ENCODE measurements around the gene FAM227B.
"Not testable (repeated sequence)": the region's sequence is repeated elsewhere in the genome, so short reads cannot be mapped to it uniquely, and the experiment has no call there.

Gene FAM227B

DNA sequence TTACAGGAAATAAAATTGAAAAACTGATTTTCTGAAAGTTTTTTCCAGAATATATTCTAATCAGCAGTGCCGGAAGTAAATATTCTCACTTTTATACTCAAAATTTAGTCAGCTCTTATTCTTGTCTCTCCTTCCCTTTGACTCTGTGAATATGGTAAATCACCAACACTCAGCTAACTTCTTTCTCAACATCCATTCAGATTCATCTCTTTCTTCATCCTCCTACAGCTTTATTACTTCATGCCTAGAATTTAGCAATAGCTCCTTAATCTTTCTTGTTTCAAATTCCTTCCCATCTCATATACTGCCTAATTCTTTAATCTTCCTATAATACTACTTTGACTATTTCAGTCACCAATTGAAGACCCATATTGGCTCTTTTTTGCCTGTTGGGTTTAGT is 129.7 kb downstream of the FAM227B start:
- DNase-seq: no peak

DNA sequence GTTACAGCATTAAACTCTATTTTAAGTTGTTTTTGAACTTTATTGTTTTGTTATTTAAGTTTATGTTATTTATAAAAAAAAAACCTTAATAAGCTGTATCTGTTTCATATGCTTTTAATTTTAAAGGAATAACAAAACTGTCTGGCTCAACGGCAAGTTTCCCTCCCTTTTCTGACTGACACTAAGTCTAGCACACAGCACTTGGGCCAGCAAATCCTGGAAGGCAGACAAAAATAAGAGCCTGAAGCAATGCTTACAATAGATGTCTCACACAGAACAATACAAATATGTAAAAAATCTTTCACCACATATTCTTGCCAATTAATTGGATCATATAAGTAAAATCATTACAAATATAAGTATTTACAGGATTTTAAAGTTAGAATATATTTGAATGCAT is 135.2 kb downstream of the FAM227B start:
- DNase-seq: not testable (repeated sequence)

DNA sequence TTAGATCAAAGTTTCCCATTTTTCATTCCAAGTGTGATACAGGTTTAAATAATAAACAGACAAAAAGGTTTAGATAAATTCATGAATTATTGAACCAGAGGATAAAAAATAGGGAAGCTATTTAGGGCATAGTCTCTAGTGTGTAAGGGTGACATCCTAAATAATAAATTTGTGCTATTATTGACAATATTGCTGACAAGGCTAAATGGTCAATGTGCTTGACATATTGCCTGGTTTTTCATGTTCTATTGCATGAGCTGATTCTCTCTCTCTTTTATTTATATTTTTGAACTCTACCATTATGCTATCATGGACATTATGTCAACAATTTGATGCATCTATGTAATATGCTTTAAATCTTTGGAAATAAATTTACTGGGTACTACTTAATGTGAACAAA is 141.6 kb downstream of the FAM227B start:
- not testable (repeated sequence) for DNase-seq

DNA sequence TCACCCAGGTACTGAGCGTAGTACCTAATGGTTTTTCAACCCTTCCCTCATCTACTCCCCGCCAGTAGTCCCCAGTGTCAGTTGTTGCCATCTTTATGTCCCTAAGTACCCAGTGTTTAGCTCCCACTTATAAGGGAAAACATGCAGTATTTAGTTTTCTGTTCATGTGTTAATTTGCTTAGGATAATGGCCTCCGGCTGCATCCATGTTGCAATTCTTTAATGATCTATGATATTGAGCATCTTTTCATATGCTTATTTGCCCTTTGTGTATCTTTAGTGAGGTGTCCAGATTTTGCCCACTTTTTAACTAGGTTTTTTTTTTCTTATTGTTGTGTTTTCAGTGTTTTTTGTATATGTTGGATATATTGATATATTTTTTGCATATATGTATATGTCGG is 142.6 kb downstream of the FAM227B start:
- not testable (repeated sequence) for DNase-seq

DNA sequence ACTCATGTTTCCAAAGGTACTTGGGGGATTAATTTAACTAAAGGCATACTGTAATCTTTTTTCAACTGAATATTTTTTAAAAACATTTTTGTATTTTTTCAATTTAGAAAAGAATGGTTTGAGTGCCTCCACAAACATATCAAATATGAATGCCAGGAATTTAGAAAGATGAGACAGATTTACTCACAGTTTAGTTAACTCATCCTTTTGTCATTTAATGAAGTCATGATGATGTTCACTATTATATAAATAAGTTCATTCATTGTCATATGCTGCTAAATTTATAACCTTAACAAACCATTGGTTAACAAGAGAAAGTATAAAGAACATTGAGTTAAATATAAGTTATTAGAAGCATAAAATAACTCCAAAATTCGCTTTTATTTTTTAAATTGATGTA is 147.6 kb downstream of the FAM227B start:
- no peak for DNase-seq

DNA sequence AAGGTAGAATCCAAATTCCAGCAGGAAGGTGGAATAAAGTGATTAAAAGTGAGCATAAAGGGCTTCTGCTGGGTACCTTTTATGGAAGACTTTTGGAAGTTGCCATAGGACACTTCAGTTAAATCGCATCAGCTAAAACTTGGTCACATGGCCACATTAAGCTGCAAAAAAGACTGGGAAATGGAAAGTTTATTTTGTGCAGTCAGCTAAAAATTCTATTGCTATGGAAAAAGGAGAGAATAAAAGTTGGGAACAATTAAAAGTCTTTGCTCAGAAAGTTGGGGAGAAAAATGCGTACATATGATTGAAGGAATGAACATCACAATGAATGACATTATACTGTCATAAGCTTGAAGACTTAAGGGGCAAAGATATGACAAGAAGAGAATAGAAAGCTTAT is 148.3 kb downstream of the FAM227B start:
- DNase-seq: no peak

DNA sequence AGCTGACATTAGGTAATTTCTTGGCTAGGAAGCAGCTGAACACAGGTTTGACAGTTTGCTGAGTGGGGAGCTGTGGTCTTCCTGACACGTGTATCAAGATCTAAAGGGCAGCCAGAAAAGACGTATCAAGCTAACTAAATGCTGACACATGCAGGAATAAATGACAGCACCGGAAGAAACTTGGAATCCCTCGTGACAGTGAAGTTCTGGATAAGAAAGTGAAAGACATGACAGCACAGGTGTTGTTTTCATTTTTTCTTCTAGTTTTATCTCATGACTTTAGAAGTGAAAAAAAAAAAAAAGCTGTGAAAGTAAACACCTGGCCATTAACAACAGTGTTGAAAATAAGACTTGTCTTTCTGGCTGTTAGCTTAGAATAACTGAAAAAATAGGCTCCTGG is 148.9 kb downstream of the FAM227B start:
- DNase-seq: no peak

DNA sequence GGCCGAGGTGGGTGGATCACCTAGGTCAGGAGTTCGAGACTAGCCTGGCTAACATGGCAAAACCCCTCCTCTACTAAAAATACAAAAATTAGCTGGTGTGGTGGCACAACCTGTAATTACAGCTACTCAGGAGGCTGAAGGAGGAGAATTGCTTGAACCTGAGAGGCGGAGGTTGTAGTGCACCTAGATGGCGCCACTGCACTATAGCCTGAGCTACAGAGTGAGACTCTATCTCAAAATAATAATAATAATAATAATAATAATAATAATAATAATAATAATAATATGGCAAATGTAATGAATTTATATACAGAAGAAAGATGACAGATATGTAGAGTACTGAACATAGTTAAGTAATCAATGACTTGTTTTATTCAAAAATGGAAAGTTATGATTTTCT is 149.4 kb downstream of the FAM227B start:
- DNase-seq: peak; percentile 23 to 32

DNA sequence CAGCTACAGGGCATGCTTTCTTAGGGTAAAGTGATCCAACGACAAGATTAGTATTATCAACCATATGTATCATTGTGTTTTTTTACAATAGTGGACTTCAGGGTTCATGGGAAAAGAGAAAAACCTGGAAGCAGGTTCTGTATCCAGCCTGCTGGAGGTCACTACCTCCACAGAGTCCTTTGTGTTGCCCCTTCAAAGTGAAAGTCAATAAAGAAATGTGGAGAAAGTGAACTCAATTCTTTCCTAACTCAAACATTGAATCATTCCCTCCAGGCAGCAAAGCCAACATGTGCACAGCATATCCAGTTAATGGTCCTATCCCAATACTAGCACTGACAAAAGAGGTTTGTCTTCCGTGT is 152.2 kb downstream of the FAM227B start:
- DNase-seq: no peak

DNA sequence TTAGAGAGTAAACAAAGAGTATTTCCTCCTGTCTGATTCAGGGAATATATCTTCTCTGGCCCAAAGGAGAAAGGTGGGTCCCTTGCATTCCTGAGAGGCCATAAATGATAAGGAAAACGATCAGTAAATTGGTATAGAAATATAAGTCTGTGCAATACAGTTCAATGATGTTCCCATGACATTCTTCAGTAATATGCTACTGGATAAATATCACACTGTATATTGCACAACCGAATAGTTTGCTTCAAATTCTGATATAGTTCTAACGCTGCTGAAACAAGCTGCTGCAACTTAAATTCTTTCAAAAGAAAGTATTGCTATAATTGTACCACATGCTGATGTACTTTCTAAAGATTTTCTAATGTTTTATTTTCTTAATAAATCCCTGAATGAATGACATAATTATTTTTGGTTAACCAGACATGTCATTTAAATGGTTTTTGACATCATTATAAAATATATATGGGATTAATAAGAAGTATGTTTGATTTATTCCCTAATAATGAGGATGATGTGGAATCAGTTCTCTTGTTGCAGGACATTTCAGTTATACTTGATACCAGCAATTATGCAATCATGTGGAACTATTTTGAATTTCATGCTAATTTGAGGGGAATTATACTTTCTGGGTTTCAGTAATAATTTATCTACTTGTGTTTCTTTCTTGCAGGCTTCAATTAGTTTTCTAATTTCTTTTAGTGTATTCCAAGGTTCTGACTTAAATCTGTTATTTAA is 152.7 kb downstream of the FAM227B start:
- no peak for DNase-seq

DNA sequence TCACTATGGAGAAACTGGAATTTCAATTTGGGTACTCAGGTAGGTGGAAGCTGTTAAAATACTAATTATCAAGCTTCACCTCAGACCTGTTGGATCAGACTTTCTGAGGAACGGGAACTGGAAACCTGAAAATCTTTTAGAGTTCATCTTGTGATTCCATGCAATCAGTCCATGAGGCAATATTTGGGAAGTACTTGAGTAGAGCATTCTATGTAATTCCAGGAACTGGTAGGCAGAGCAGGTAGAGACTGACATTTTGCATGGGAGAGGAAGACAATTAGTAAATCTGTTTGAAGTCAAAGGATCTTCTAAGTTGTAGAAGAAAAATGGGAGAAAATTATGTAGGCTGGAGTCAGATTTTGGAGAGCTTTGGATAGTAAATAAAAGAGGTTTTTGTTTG is 154.5 kb downstream of the FAM227B start:
- no peak for DNase-seq

DNA sequence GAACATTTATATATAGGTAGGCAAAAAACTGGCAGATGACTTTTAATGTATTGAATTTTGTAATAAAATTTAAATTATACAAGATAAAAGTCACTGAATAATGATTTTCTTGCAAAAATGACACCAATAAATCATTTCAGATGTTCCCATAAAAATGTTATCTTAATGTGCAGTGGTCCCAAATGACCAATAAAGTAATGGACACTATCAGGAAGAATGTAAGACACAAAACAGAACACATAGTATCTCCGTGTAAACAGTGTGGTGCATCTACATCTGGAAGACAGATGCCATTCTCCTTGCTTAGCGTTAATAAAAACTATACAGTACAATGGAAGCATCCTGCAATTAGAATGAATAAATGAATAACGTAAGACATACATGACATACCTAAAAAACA is 156.1 kb downstream of the FAM227B start:
- DNase-seq: no peak

DNA sequence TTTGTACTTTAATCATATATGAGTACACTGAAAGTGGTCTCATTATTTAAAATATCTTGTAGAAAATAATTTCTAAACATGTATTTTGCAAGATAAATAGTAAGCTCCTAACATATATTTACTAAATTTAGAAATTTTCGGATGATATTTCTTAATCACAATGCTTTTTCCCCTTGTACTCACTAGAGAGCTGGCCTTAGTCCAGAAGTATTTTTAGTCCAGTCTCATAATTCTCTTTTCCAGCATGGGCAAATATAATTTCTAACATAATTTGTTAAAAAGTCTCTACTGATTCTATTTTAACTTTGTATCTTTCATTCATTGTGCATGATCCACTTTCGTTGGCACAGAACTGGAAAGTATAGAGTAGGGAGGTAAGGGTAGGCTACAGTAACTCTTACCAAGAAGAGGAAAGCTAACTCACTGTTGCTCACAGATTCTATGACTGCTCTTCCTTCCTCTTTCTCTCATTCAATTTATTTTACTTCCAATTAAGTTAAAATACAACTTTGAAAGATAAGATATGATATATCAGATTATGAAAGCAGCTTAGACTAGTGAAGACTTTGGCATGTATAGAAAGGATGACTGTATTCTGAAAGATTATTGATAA is 158.3 kb downstream of the FAM227B start:
- DNase-seq: no peak

DNA sequence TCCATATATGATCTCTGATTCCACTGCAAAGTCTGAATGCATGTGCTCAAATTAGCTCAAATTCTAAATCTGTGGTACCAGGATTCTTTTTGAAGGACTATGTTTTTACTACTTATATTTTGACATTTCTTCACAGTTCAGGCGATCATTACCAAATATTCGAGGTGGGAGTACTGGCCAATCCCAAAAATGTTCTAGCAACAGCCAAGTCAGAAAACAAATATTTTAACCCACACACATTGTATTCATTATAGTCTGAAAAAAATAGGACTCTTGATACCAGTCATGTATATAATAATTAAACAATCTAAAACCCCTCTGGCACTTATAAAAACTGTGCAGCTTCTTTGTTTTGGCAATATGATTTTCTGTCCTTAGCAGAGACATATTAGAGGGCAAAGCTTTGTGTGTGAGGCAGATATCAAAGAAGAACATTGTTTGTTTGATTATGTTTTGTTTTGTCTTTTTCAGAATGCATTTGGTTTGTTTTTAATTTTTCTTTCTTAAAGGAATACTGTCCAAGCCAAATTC is 160.1 kb downstream of the FAM227B start:
- no peak for DNase-seq

DNA sequence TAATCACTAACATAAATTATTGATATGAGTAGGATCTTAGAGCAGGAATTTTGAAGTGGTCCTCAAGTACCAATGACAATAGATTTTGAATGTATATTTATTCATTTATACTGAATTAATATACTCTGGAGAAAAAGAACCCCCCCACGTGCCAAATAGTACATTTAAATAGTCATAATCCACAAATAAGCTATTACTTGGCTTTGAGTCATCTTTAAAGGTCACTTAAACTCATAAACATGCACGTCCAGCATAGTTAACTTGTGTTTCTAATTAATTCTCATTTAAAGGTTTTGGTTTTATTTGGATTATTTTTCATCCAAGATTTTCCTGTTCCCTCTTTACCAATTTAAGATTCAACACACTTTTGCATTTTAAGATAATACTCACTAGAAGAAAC is 162.5 kb downstream of the FAM227B start:
- DNase-seq: no peak

DNA sequence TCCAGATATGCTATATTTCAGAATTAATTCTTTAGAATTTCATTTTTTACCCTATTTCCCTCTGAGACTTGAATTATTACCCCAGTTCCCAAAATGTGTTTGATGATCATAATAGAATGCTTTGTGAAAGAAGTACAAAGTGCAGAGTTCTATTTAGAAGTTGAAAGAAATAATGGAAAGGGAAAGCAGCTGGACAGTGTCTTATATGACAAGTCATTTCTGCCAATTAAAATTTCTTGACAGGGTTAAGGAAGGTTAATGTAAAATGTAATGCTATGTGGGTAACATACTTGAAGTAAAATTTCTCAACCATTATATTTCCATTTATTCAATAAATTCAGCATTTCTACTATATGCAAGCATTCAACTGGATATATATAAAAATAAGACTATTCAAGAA is 164.5 kb downstream of the FAM227B start:
- no peak for DNase-seq

DNA sequence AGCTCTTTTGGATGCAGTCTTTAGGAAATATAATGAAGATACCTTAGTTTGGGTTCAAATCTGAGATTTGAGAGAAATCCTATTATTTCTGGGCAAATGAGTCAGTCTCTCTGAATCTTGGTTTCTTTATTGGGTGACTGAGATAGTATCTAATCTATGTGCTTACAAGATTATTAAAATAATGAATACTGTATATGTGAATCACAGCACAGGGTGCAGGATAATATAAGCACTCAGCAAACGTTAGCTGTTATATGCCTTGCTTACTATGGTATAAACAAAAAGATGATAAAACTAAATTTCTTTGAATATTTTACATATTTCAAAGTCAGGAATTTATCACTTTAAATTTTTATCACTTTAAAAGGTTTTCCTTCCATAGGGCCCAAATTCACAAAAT is 168.0 kb downstream of the FAM227B start:
- no peak for DNase-seq

DNA sequence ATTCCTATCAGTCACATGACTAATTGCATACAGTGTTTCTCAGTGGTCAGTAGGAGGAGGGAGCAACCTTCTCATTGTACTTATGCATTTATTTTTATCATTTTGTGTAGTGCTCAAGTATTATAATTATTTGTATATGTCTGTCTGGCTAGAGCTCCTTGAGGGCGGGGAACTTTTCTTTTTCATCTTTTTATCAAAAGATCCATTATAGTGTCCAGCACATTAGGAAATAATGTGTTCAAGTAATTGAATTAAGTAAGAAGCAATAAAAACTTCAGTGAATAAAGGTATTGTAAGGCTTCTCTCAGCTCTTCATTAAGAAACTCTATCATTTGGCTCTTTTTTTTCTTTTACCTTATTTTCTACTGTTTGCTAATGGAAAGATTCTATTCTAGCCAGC is 178.8 kb downstream of the FAM227B start:
- no peak for DNase-seq

DNA sequence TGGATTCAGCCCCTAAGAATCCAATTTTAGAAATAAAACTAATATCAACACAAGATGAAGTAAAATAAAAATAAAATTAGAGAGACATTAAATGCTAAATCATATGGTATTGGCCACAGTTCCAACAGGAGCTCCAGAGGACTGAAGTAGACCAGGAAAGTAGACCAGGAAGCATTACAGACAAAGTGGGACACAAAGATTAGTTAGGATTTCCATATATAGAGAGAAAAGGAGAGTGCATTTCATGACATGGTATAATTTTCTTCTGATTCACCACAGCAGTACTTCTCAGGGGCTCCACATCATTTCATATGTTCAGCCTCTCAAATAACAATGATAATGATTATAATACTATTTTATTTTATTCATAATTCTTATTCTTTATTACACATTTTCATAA is 179.3 kb downstream of the FAM227B start:
- DNase-seq: no peak

DNA sequence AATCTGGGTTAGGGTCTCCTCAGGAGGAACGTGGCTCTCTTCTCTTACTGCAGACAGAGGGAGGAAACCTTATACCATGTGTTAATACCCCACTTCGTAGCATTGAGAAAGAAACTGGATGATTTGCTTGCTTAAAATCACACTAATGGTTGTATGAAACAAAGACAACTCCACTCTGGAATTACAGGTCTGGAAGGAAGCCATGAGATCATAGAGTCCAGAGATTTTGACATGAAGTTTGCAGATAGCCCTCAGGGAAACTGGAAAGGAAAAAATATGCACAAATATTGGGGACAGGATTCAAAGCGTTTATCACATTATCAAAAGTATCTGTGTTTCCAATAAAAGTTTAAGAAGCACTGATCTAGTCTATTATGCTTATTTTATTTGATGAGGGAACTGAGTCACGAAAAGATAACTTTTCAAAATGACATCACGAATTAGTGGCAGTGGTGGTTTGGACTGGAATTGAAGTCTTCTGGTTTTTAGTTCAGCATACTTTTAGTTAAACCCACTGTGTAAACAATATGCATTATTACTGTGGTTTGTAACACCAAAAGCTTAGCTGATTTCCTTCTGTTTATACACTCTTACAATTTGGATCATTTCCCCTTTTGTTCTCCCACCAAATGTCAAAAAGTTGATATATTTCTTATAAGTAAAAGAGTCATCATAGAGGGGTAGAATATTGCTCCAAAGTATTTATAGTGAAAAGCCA is 180.8 kb downstream of the FAM227B start:
- no peak for DNase-seq

DNA sequence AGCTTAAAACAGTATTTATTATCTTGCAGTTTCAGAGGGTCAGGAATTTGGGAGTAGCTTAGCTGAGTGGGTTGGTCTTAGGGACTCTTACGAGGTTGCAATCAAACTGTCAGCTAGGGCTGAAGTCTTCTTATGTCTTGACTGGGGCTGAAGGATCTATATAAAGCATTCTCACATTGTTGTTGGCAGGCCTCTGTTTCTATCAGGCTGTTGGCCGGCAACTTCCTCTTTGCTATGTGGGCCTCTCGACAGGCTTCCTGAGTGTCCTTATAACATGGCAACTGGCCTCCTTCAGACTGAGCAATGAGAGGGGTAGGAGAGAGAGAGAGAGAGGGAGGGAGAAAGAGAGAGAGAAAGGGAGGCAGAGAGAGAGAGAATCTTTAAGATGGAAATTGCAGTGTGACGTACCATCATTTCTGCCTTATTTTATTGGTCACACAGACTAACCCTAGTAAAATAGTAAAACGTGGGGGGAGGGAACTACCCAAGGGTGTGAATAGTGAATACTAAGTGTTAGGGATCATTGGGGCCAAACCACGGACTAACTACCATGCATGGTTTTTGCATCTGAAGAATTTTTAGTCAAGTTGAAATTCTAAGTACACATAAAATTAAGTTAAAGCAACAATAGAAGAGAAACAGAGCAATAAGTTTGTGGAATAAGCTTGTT is 181.5 kb downstream of the FAM227B start:
- no peak for DNase-seq

DNA sequence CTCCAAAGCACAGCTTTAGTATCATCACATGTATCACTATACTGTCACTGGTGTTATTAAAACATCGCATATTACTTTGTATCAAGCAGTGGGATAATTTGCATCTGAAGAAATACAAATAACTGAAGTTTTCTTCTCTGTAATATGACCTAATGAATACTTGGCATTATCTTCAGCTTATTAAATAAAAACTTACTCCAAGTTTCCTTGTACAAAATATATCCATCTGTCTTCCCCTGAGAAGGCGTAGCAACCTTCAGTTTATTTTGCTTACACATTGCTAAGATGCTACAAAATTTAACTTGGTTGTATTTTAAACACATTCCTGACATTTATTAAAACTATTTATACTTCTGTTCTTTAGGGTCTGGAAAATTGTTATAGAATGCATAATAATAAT is 183.9 kb downstream of the FAM227B start:
- no peak for DNase-seq

DNA sequence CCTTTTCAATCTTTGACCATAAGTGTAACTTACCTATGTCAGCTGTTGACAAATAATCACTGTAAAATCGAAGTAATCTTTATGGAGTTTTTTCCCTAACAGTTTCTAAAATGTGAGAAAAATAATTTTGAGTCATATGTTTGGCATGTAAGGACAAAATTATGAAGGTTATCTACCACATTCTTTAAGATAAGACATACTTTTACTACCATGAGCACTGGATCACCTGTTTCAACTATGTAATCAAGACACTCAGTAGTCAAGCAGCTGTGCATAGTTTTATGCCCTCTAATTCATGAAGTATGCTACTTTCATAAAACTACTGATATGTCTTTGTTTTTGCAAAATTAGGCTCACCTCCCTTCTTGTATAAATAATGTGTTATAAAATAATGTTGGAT is 185.4 kb downstream of the FAM227B start:
- DNase-seq: no peak

DNA sequence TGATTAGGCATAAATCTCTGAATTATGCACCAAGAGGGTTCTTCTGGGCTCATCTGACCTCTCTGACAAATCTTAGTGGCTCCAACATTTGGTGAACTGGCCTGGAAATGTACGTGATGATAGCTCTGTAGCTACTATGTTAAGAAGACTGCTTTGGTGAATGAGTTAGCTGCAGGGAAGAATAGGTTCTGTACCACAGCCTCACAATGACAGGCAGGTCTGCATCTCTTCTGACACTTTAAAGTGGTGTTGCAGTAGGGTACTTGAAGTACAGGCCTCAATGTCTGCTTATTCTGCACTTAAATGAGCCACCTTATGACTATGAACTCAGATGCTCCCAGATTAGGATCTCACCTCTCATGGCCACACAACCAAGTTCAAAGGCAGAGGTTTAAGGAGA is 190.6 kb downstream of the FAM227B start:
- DNase-seq: no peak

All from stimulated activated CD4-positive, alpha-beta T cell treated with anti-CD3 and anti-CD28 coated beads, Interleukin-2, amount 100 ng/mL, for 48 hours (primary cell).